ENCODE results near the gene PCSK6.

DNA sequence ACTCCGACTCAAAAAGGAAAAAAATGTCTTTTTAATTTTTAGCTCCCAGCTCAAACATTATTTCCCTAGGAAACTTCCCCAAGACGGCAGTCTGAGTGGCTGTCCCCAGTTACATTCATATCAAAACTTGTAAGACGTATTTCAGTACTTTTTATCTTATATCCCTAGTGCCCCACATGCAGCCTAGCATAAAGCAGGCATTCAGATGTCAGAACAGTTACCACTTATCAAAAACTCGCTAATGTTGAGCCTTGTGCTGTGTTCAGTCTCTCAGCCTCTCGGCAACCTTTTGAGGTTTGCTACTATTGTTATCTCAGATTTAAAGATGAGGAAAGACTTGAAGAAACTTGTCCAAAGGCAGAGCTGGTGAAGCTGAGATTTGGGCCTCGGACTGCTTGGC is 205.6 kb downstream of the PCSK6 start:
- TF ChIP-seq, protein P1, sequence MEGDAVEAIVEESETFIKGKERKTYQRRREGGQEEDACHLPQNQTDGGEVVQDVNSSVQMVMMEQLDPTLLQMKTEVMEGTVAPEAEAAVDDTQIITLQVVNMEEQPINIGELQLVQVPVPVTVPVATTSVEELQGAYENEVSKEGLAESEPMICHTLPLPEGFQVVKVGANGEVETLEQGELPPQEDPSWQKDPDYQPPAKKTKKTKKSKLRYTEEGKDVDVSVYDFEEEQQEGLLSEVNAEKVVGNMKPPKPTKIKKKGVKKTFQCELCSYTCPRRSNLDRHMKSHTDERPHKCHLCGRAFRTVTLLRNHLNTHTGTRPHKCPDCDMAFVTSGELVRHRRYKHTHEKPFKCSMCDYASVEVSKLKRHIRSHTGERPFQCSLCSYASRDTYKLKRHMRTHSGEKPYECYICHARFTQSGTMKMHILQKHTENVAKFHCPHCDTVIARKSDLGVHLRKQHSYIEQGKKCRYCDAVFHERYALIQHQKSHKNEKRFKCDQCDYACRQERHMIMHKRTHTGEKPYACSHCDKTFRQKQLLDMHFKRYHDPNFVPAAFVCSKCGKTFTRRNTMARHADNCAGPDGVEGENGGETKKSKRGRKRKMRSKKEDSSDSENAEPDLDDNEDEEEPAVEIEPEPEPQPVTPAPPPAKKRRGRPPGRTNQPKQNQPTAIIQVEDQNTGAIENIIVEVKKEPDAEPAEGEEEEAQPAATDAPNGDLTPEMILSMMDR (IDR thresholded peaks at IDR 0.05; ENCODE audit: borderline replicate concordance, extremely low read depth, low read length, poor library complexity, severe bottlenecking), result no peak
- TF ChIP-seq EZH2 (IDR thresholded peaks at IDR 0.05; ENCODE audit: borderline replicate concordance, low read depth, low read length, severe bottlenecking), result no peak
